Forelimb muscle (tissue), 1 donor: ENCODE data around the gene RHBDL1. TPM values are rescaled to one million over a fixed set of nuclear protein-coding genes. Genes with fewer than 3 reads are reported as not detected.

Source experiments
- DNase-seq: peaks from one replicate; pipeline ENCODE4 v3.0.0-alpha.2; 2013; ENCODE audit warnings: low read depth
- polyA plus RNA-seq: library from polyadenylated mRNA; unstranded; fragments of 120-200 nt; gene quantifications from one replicate; pipeline ENCODE4 v1.2.1, GENCODE V29; 2013; ENCODE audit not compliant: insufficient read length

RHBDL1 gene
- polyA plus RNA-seq = 1.8 TPM

GRCh38 chr16:674968-675883, at the start of gene RHBDL1:
TSS of gene RHBDL1 (plus strand) at chr16:675671. CDS start at chr16:675791, 120 bp downstream.
- no peak for DNase-seq

GRCh38 chr16:625977-626765, 49.3 kb upstream of the RHBDL1 start:
- DNase-seq = no peak

- no peak for DNase-seq
Measured at GRCh38 chr16:626787-627453, 48.6 kb upstream of the RHBDL1 start.

- no peak for DNase-seq
Measured at GRCh38 chr16:627454-628239, 47.8 kb upstream of the RHBDL1 start.

GRCh38 chr16:628321-629061, 47.0 kb upstream of the RHBDL1 start:
- no peak for DNase-seq

- DNase-seq = no peak
Measured at GRCh38 chr16:629185-629832, 46.2 kb upstream of the RHBDL1 start.

GRCh38 chr16:629833-630248, 45.6 kb upstream of the RHBDL1 start:
- no peak for DNase-seq

- DNase-seq = no peak
Measured at GRCh38 chr16:630249-630814, 45.1 kb upstream of the RHBDL1 start.

- no peak for DNase-seq
Measured at GRCh38 chr16:630815-631405, 44.6 kb upstream of the RHBDL1 start, which contains the start of gene WFIKKN1. TSS of gene WFIKKN1 (plus strand) at chr16:630985. CDS start at chr16:631254, 269 bp downstream.

GRCh38 chr16:631808-632358, 43.6 kb upstream of the RHBDL1 start:
- no peak for DNase-seq

- DNase-seq = no peak
Measured at GRCh38 chr16:632486-633335, 42.8 kb upstream of the RHBDL1 start.

- no peak for DNase-seq
Measured at GRCh38 chr16:633336-634050, 42.0 kb upstream of the RHBDL1 start.

GRCh38 chr16:634051-634670, 41.3 kb upstream of the RHBDL1 start:
- no peak for DNase-seq

GRCh38 chr16:634996-635395, 40.5 kb upstream of the RHBDL1 start:
- no peak for DNase-seq

GRCh38 chr16:635573-636205, 39.8 kb upstream of the RHBDL1 start:
- DNase-seq = no peak
